Measurements from ENCODE around the gene KRTAP10-10. TPM values are rescaled to one million over a fixed set of nuclear protein-coding genes. Genes with fewer than 3 reads are reported as not detected.

Gene KRTAP10-10
- total and polyA plus RNA-seq, 2 of the 8 experiments (the other 6 are each of a cell fraction or from before 2014, with no cell fraction given), result not detected

GRCh38 chr21:44618909-44619308 is 18.2 kb upstream of the KRTAP10-10 start:
- 93% methylated on average over 3 of the region's 3 CpGs; no CpG with 5 or more reads in 1 of the 2 experiments for WGBS, 2 experiments (ENCODE audit: extremely low coverage in 1 of 2, insufficient coverage in 1 of 2, insufficient read length in 1 of 2, insufficient replicate concordance in 2 of 2, low coverage in 1 of 2, low lambda C conversion rate in 2 of 2, missing lambda C conversion rate in 1 of 2)
- H3K4ac ChIP-seq (replicated peaks; ENCODE audit: insufficient read length, low read depth, low read length), result peak overlapping the region; percentile 50
- H2BK5ac ChIP-seq (ENCODE audit: low read depth, low read length), result no peak overlapping the region
- H3K56ac ChIP-seq (replicated peaks; ENCODE audit: insufficient read length, low read depth, low read length), result no peak overlapping the region
- CTCF ChIA-PET (ENCODE audit: partially characterized antibody), result interaction anchor here (0.6 to 4.0 kb wide), 25 partner anchors 8 to 182 kb away, joined by 3 to 16 read pairs (median 4); partner anchors contain the start of genes KRTAP10-11, KRTAP10-7, KRTAP10-9 and KRTAP12-2
- H2AK5ac ChIP-seq (ENCODE audit: low read depth, low read length), result no peak overlapping the region
- no peak overlapping the region for H3K4me3 ChIP-seq (ENCODE audit: extremely low read depth in 1 of 4, insufficient read depth in 2 of 4, low read depth in 3 of 4, low read length in 4 of 4)
- H3K9ac ChIP-seq (replicated peaks in 1 of 4; ENCODE audit: extremely low read depth in 1 of 4, low read depth in 3 of 4, low read length in 3 of 4), result no peak overlapping the region; a peak in 1 of 7 replicates
- no peak overlapping the region for H3K14ac ChIP-seq (ENCODE audit: insufficient read length)
- H4K20me1 ChIP-seq (replicated peaks in 1 of 2; ENCODE audit: control insufficient read depth in 1 of 2, insufficient read depth in 2 of 2, low read length in 2 of 2), result peaks cover 0 to 1% of the 10 kb centered on the region in 2 experiments
- FAIRE-seq, result no peak
- H2BK20ac ChIP-seq (ENCODE audit: low read length), result no peak overlapping the region
- H3K18ac ChIP-seq (ENCODE audit: extremely low read depth, low read length), result no peak overlapping the region
- H3K4me1 ChIP-seq (replicated peaks in 1 of 4; ENCODE audit: control insufficient read depth in 3 of 4, insufficient read depth in 4 of 4, low read length in 3 of 4), result peaks cover 0 to 5% (median 2%) of the 10 kb centered on the region in 4 experiments; a peak in 4 of 7 replicates
- no peak overlapping the region for H3K4me2 ChIP-seq (ENCODE audit: insufficient read depth in 1 of 2, low read depth in 2 of 2, low read length in 2 of 2)
- DNase-seq (ENCODE audit: low read depth in 1 of 2, low spot score in 2 of 2), result no peak
- no peaks in the 10 kb centered on the region; the same call in 1 of the 2 replicates for H3K79me1 ChIP-seq (ENCODE audit: low read depth, low read length)
- H2BK120ac ChIP-seq (replicated peaks; ENCODE audit: low read depth, low read length), result no peak overlapping the region
- H2BK12ac ChIP-seq (ENCODE audit: low read depth, low read length), result no peak overlapping the region
- POLR2A ChIA-PET (ENCODE audit: partially characterized antibody), result no interaction called here
- no peaks in the 10 kb centered on the region for H3K79me2 ChIP-seq (ENCODE audit: control insufficient read depth in 1 of 2, insufficient read depth in 2 of 2, low read length in 2 of 2)
- H3K9me3 ChIP-seq (ENCODE audit: insufficient read depth in 2 of 2, low read depth in 1 of 2, low read length in 1 of 2), result peaks cover 10 to 11% of the 10 kb centered on the region in 2 experiments
- H2AFZ ChIP-seq (ENCODE audit: low read length), result no peak overlapping the region
- no peak overlapping the region for H4K8ac ChIP-seq (ENCODE audit: extremely low read depth, insufficient read depth, low read length)
- no peak overlapping the region for H4K5ac ChIP-seq (ENCODE audit: insufficient read length, low read depth, low read length)
- no peaks in the 10 kb centered on the region for H3K23me2 ChIP-seq (ENCODE audit: low read depth, low read length)
- no peak overlapping the region for H3K23ac ChIP-seq (ENCODE audit: insufficient read length)
- H3K27me3 ChIP-seq (replicated peaks in 1 of 4; ENCODE audit: control insufficient read depth in 3 of 4, extremely low read depth in 1 of 4, insufficient read depth in 3 of 4, low read length in 3 of 4), result no peaks in the 10 kb centered on the region
- no peaks in the 10 kb centered on the region for H3K36me3 ChIP-seq (ENCODE audit: control insufficient read depth in 2 of 4, insufficient read depth in 4 of 4, low read length in 3 of 4)
- H2BK15ac ChIP-seq (ENCODE audit: low read length), result no peak overlapping the region
- no peak overlapping the region for H3K27ac ChIP-seq (ENCODE audit: low read depth, low read length)
- H4K91ac ChIP-seq (replicated peaks; ENCODE audit: insufficient read length, low read length), result no peak overlapping the region
- TF ChIP-seq ASH2L (IDR thresholded peaks at IDR 0.05; ENCODE audit: low read length) (no peak), POLR2A (IDR thresholded peaks at IDR 0.05; ENCODE audit: control extremely low read depth in 1 of 2, low read depth in 2 of 2, low read length in 2 of 2) (no peak), KDM1A (IDR thresholded peaks at IDR 0.05; ENCODE audit: borderline replicate concordance, low read length) (no peak), SUZ12 (IDR thresholded peaks at IDR 0.05; ENCODE audit: low read length) (no peak), SP2 (IDR thresholded peaks at IDR 0.05; ENCODE audit: low read length) (no peak), SP1 (IDR thresholded peaks at IDR 0.05; ENCODE audit: low read depth, low read length) (no peak), YY1 (IDR thresholded peaks at IDR 0.05; ENCODE audit: low read depth, low read length) (no peak), KDM5A (IDR thresholded peaks at IDR 0.05; ENCODE audit: low read length) (no peak)
- TF ChIP-seq, protein P1, sequence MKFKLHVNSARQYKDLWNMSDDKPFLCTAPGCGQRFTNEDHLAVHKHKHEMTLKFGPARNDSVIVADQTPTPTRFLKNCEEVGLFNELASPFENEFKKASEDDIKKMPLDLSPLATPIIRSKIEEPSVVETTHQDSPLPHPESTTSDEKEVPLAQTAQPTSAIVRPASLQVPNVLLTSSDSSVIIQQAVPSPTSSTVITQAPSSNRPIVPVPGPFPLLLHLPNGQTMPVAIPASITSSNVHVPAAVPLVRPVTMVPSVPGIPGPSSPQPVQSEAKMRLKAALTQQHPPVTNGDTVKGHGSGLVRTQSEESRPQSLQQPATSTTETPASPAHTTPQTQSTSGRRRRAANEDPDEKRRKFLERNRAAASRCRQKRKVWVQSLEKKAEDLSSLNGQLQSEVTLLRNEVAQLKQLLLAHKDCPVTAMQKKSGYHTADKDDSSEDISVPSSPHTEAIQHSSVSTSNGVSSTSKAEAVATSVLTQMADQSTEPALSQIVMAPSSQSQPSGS (IDR thresholded peaks at IDR 0.05; ENCODE audit: low read length), result no peak
- TF ChIP-seq, protein P2, sequence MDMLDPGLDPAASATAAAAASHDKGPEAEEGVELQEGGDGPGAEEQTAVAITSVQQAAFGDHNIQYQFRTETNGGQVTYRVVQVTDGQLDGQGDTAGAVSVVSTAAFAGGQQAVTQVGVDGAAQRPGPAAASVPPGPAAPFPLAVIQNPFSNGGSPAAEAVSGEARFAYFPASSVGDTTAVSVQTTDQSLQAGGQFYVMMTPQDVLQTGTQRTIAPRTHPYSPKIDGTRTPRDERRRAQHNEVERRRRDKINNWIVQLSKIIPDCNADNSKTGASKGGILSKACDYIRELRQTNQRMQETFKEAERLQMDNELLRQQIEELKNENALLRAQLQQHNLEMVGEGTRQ (IDR thresholded peaks at IDR 0.05; ENCODE audit: low read length), result no peak

Data from H1 (cell line).